GM18517 (cell line): ENCODE results near the gene GNAS-AS1.
A peak's percentile ranks its signal among the peaks of the same experiment; 100 is the strongest.

Source experiments
- ATAC-seq: cut with Tn5 transposase; IDR thresholded peaks from one replicate; pipeline ENCODE4 v1.9.1; 2021; ENCODE audit warnings: mild to moderate bottlenecking, moderate library complexity; ENCODE audit not compliant: unreplicated experiment

The GNAS-AS1 gene

GRCh38 chr20:58886546-58886945 is 35.8 kb upstream of the GNAS-AS1 start:
- ATAC-seq, result peak; percentile 38

GRCh38 chr20:58884966-58885365 is 34.3 kb upstream of the GNAS-AS1 start:
- no peak for ATAC-seq

- ATAC-seq, result no peak
Observed at GRCh38 chr20:58883241-58883691, 32.6 kb upstream of the GNAS-AS1 start.

GRCh38 chr20:58882704-58883089 is 32.0 kb upstream of the GNAS-AS1 start:
- ATAC-seq, result no peak

- ATAC-seq, result no peak
Observed at GRCh38 chr20:58880994-58881752, 30.5 kb upstream of the GNAS-AS1 start.

GRCh38 chr20:58880441-58880840 is 29.7 kb upstream of the GNAS-AS1 start:
- no peak for ATAC-seq

GRCh38 chr20:58878399-58878798 is 27.7 kb upstream of the GNAS-AS1 start:
- ATAC-seq, result no peak

GRCh38 chr20:58877976-58878360 is 27.3 kb upstream of the GNAS-AS1 start:
- ATAC-seq, result no peak

- no peak for ATAC-seq
Observed at GRCh38 chr20:58877050-58877975, 26.6 kb upstream of the GNAS-AS1 start.

- no peak for ATAC-seq
Observed at GRCh38 chr20:58876437-58876836, 25.7 kb upstream of the GNAS-AS1 start.

- ATAC-seq, result no peak
Observed at GRCh38 chr20:58875541-58876134, 24.9 kb upstream of the GNAS-AS1 start.

GRCh38 chr20:58875111-58875510 is 24.4 kb upstream of the GNAS-AS1 start:
- no peak for ATAC-seq

GRCh38 chr20:58874469-58874868 is 23.8 kb upstream of the GNAS-AS1 start:
- ATAC-seq, result no peak

- ATAC-seq, result no peak
Observed at GRCh38 chr20:58871533-58872102, 20.9 kb upstream of the GNAS-AS1 start.

- ATAC-seq, result no peak
Observed at GRCh38 chr20:58870293-58871014, 19.8 kb upstream of the GNAS-AS1 start.

- ATAC-seq, result no peak
Observed at GRCh38 chr20:58869662-58870227, 19.0 kb upstream of the GNAS-AS1 start.

- ATAC-seq, result no peak
Observed at GRCh38 chr20:58868795-58869194, 18.1 kb upstream of the GNAS-AS1 start.

- ATAC-seq, result no peak
Observed at GRCh38 chr20:58867211-58867610, 16.5 kb upstream of the GNAS-AS1 start.

- ATAC-seq, result no peak
Observed at GRCh38 chr20:58865843-58866242, 15.1 kb upstream of the GNAS-AS1 start.

- ATAC-seq, result no peak
Observed at GRCh38 chr20:58864346-58864745, 13.6 kb upstream of the GNAS-AS1 start.
